Endodermal cell (in vitro differentiated cells): ENCODE measurements around the gene CLIC1. TPM values are rescaled to one million over a fixed set of nuclear protein-coding genes. Genes with fewer than 3 reads are reported as not detected.

Experiments
- DNase-seq: peaks from one replicate; pipeline ENCODE4 v3.0.0-alpha.2; 2017
- H3K27ac ChIP-seq: 2 replicates; pipeline ENCODE4 v1.5.1; 2013; ENCODE audit warnings: mild to moderate bottlenecking, low read depth, low read length, moderate library complexity
- H3K27me3 ChIP-seq: 2 replicates; pipeline ENCODE4 v1.6.1; 2013; ENCODE audit warnings: mild to moderate bottlenecking, low read length, moderate library complexity; ENCODE audit not compliant: insufficient read depth, control insufficient read depth, poor library complexity, severe bottlenecking
- H3K36me3 ChIP-seq: 2 replicates; pipeline ENCODE4 v1.7.0; 2013; ENCODE audit warnings: mild to moderate bottlenecking, low read length, moderate library complexity; ENCODE audit not compliant: control insufficient read depth, insufficient read depth
- H3K4me1 ChIP-seq: one replicate; pipeline ENCODE4 v1.7.0; 2013; ENCODE audit warnings: low read length; ENCODE audit not compliant: control insufficient read depth, insufficient read depth
- H3K4me3 ChIP-seq: 2 replicates; pipeline ENCODE4 v1.5.1; 2013; ENCODE audit warnings: mild to moderate bottlenecking, low read length, moderate library complexity
- H3K9ac ChIP-seq: 2 replicates; pipeline ENCODE4 v1.6.1; 2013; ENCODE audit warnings: mild to moderate bottlenecking, low read length, moderate library complexity; ENCODE audit not compliant: poor library complexity, severe bottlenecking; ENCODE audit errors: extremely low read depth
- H3K9me3 ChIP-seq: 2 replicates; pipeline ENCODE4 v1.6.1; 2013; ENCODE audit warnings: mild to moderate bottlenecking, low read length, moderate library complexity; ENCODE audit not compliant: control insufficient read depth
- H3K27ac Mint-ChIP-seq: 2 replicates; pipeline ENCODE4 v1.8.0; 2020; ENCODE audit warnings: mixed read lengths
- H3K27me3 Mint-ChIP-seq: 2 replicates; pipeline ENCODE4 v1.8.0; 2021; ENCODE audit warnings: mild to moderate bottlenecking, mixed read lengths; ENCODE audit not compliant: insufficient read depth
- H3K36me3 Mint-ChIP-seq: 2 replicates; pipeline ENCODE4 v1.8.0; 2020; ENCODE audit warnings: low read depth, mixed read lengths
- H3K4me1 Mint-ChIP-seq: 2 replicates; pipeline ENCODE4 v1.8.0; 2020; ENCODE audit warnings: mixed read lengths
- H3K4me3 Mint-ChIP-seq: 2 replicates; pipeline ENCODE4 v1.8.0; 2020; ENCODE audit warnings: mild to moderate bottlenecking, moderate library complexity, mixed read lengths
- H3K9me3 Mint-ChIP-seq: 2 replicates; pipeline ENCODE4 v1.8.0; 2020; ENCODE audit warnings: mild to moderate bottlenecking, mixed read lengths
- CTCF ChIP-seq: fragments of 200-600 bp; sonication (generic); conservative IDR thresholded peaks from 2 replicates; pipeline ENCODE4 v1.5.0; 2021; ENCODE audit warnings: antibody characterized with exemption, mild to moderate bottlenecking
- WGBS, 2 experiments: methylation state at CpG; one replicate each; pipeline versions ENCODE4 v1.1.5 to v1.1.7; 2013; ENCODE audit warnings: missing lambda C conversion rate in 2 of 2, mixed read lengths in 1 of 2; ENCODE audit not compliant: insufficient coverage in 1 of 2, insufficient read length in 1 of 2; 5-methylcytosine and 5-hydroxymethylcytosine counted together
- total RNA-seq, 2 donors: library from RNA; stranded (reverse); fragmentation: NEBNext Ultra II Directional in 1 of 2; extraction: Animal tissue kit (Norgen Biotek cat#: 25700) in 1 of 2; gene quantifications; 2 replicates in 1 of 2; 3 replicates in 1 of 2; pipeline ENCODE4 v1.2.1, GENCODE V29; 2021

CLIC1 gene
- total RNA-seq, 2 donors from 2014 or later: 289 to 380 TPM

GRCh38 chr6:31692886-31693285, 43.4 kb downstream of the CLIC1 start:
- H3K4me1 Mint-ChIP-seq: peaks cover 12% of the 10 kb centered on the region
- Histone ChIP-seq H3K36me3 (peaks cover 68% of the 10 kb centered on the region), H3K4me3 (no peak overlapping the region), H3K9me3 (no peaks in the 10 kb centered on the region), H3K27me3 (no peaks in the 10 kb centered on the region), H3K9ac (no peak overlapping the region), H3K4me1 (peaks cover 13% of the 10 kb centered on the region), H3K27ac (no peak overlapping the region)
- H3K36me3 Mint-ChIP-seq: peaks cover 69% of the 10 kb centered on the region
- H3K27me3 Mint-ChIP-seq: no peaks in the 10 kb centered on the region
- WGBS, 2 experiments: 92 to 96% methylated on average over 7 to 9 of the region's 9 CpGs
- no peak overlapping the region for H3K4me3 Mint-ChIP-seq
- DNase-seq: no peak
- no peaks in the 10 kb centered on the region for H3K9me3 Mint-ChIP-seq
- no peak overlapping the region for H3K27ac Mint-ChIP-seq
- TF ChIP-seq CTCF: no peak

GRCh38 chr6:31692353-31692752, 44.0 kb downstream of the CLIC1 start:
- DNase-seq: no peak
- H3K9me3 Mint-ChIP-seq: no peaks in the 10 kb centered on the region
- peaks cover 13% of the 10 kb centered on the region for H3K4me1 ChIP-seq
- no peak for TF ChIP-seq CTCF
- no peaks in the 10 kb centered on the region for H3K27me3 Mint-ChIP-seq
- no peak overlapping the region for H3K4me3 Mint-ChIP-seq
- H3K4me3 ChIP-seq: no peak overlapping the region
- no peak overlapping the region for H3K27ac ChIP-seq
- H3K36me3 Mint-ChIP-seq: peaks cover 69% of the 10 kb centered on the region
- WGBS, 2 experiments: 95 to 98% methylated on average over 3 to 4 of the region's 4 CpGs
- H3K9me3 ChIP-seq: no peaks in the 10 kb centered on the region
- H3K4me1 Mint-ChIP-seq: peaks cover 15% of the 10 kb centered on the region
- H3K9ac ChIP-seq: no peak overlapping the region
- no peaks in the 10 kb centered on the region for H3K27me3 ChIP-seq
- peaks cover 70% of the 10 kb centered on the region for H3K36me3 ChIP-seq
- no peak overlapping the region for H3K27ac Mint-ChIP-seq

GRCh38 chr6:31691564-31692108, 44.7 kb downstream of the CLIC1 start:
- Histone ChIP-seq H3K27ac (no peak overlapping the region), H3K9me3 (no peaks in the 10 kb centered on the region), H3K4me3 (no peak overlapping the region), H3K27me3 (no peaks in the 10 kb centered on the region), H3K4me1 (peaks cover 13% of the 10 kb centered on the region), H3K9ac (no peak overlapping the region), H3K36me3 (peaks cover 74% of the 10 kb centered on the region)
- no peak overlapping the region for H3K4me3 Mint-ChIP-seq
- H3K4me1 Mint-ChIP-seq: peaks cover 15% of the 10 kb centered on the region
- no peaks in the 10 kb centered on the region for H3K9me3 Mint-ChIP-seq
- WGBS, 2 experiments: 97 to 100% methylated on average over 4 to 12 of the region's 12 CpGs
- H3K27ac Mint-ChIP-seq: peak overlapping the region; percentile 55
- no peak for DNase-seq
- no peak for TF ChIP-seq CTCF
- H3K27me3 Mint-ChIP-seq: no peaks in the 10 kb centered on the region
- peaks cover 68% of the 10 kb centered on the region for H3K36me3 Mint-ChIP-seq
